HepG2 (cell line): ENCODE data around the gene DLL1. TPM values are rescaled to one million over a fixed set of nuclear protein-coding genes. Genes with fewer than 3 reads are reported as not detected.

Source experiments
- BCL6 ChIP-seq: IDR thresholded peaks from 2 replicates; pipeline ENCODE4 v1.6.1; 2016; ENCODE audit warnings: missing genetic modification reagents, missing compliant biosample characterization
- ERF ChIP-seq: IDR thresholded peaks from 2 replicates; pipeline ENCODE4 v1.6.1; 2018; ENCODE audit warnings: missing biosample characterization, missing genetic modification reagents
- FOXP4 ChIP-seq: sonication (generic); formaldehyde crosslinking; IDR thresholded peaks from 2 replicates; pipeline ENCODE4 v1.4.0; 2020; ENCODE audit warnings: missing genetic modification reagents
- KDM3A ChIP-seq: IDR thresholded peaks from 2 replicates; pipeline ENCODE4 v1.6.1; 2018; ENCODE audit warnings: low read depth, missing compliant biosample characterization
- MAZ ChIP-seq, 2 experiments: sonication (generic) in 1 of 2; formaldehyde crosslinking in 1 of 2; IDR thresholded peaks; 2 replicates each; pipeline versions ENCODE4 v1.5.0 to v1.6.1; 2012 to 2020; ENCODE audit warnings: low read depth in 2 of 2, mild to moderate bottlenecking in 2 of 2, borderline replicate concordance in 1 of 2, improper control_type of control experiment in 1 of 2, low read length in 1 of 2, missing genetic modification reagents in 1 of 2, moderate library complexity in 1 of 2
- MED8 ChIP-seq: sonication (generic); formaldehyde crosslinking; IDR thresholded peaks from 2 replicates; pipeline ENCODE4 v1.8.1; 2023; ENCODE audit warnings: mild to moderate bottlenecking, missing genetic modification reagents; ENCODE audit not compliant: insufficient replicate concordance
- PATZ1 ChIP-seq: sonication (generic); formaldehyde crosslinking; IDR thresholded peaks from 2 replicates; pipeline ENCODE4 v1.4.0; 2020; ENCODE audit warnings: missing genetic modification reagents
- ZBTB4 ChIP-seq: sonication (generic); formaldehyde crosslinking; IDR thresholded peaks from 2 replicates; pipeline ENCODE4 v1.4.0; 2020; ENCODE audit warnings: missing genetic modification reagents, mild to moderate bottlenecking, borderline replicate concordance
- ZBTB7B ChIP-seq: sonication (generic); formaldehyde crosslinking; IDR thresholded peaks from 2 replicates; pipeline ENCODE4 v1.4.0; 2020; ENCODE audit warnings: missing genetic modification reagents
- ZFX ChIP-seq: sonication (generic); formaldehyde crosslinking; IDR thresholded peaks from 2 replicates; pipeline ENCODE4 v1.4.0; 2020; ENCODE audit warnings: mild to moderate bottlenecking, low read depth, missing genetic modification reagents, moderate library complexity
- ZNF414 ChIP-seq: sonication (generic); formaldehyde crosslinking; IDR thresholded peaks from 2 replicates; pipeline ENCODE4 v1.5.0; 2020; ENCODE audit warnings: missing genetic modification reagents
- ZNF44 ChIP-seq: sonication (generic); formaldehyde crosslinking; IDR thresholded peaks from 2 replicates; pipeline ENCODE4 v1.5.1; 2020; ENCODE audit warnings: mild to moderate bottlenecking, missing genetic modification reagents
- ZNF512B ChIP-seq: sonication (generic); formaldehyde crosslinking; IDR thresholded peaks from 2 replicates; pipeline ENCODE4 v1.5.1; 2020; ENCODE audit warnings: missing genetic modification reagents, mild to moderate bottlenecking, borderline replicate concordance
- polyA plus RNA-seq, 8 experiments: library from polyadenylated mRNA; depleted of rRNA in 3 of 8; stranded (reverse) in 7 of 8; unstranded in 1 of 8; fragments of >200 nt; fragmentation: Illumina TruSeq in 4 of 8; extraction: Trizol in 4 of 8; gene quantifications; 2 replicates each; pipeline versions ENCODE4 v1.2.1 to v1.2.3, GENCODE V29; 2011 to 2016; ENCODE audit warnings: low read depth in 4 of 8, missing spikeins in 1 of 8, mixed read lengths in 1 of 8; ENCODE audit not compliant: insufficient read depth in 1 of 8
- total RNA-seq, 5 experiments: library from RNA; depleted of rRNA; stranded (reverse); fragments of >200 nt; fragmentation: Illumina TruSeq; extraction: Trizol; gene quantifications; 2 replicates each; pipeline ENCODE4 v1.2.3, GENCODE V29; 2016; ENCODE audit warnings: low read depth in 1 of 5

The DLL1 gene
- total and polyA plus RNA-seq, 2 of the 13 experiments (the other 11 are each of a cell fraction or from before 2014, with no cell fraction given) = not detected

GRCh38 chr6:170295510-170296422, 4.9 kb upstream of the DLL1 start (continued):
- TF ChIP-seq ZBTB7B (CRISPR knock-in tag) (0 out of 2 replicates have a peak, but pooled peaks have one; percentile 47), FOXP4 (peak; percentile 45; the same call in 1 of the 2 replicates), ZNF44 (CRISPR knock-in tag) (no peak), ZNF512B (peak; percentile 88; the same call in 1 of the 2 replicates), ZBTB4 (CRISPR knock-in tag) (0 out of 2 replicates have a peak, but pooled peaks have one; percentile 35), ERF (0 out of 2 replicates have a peak, but pooled peaks have one; percentile 12), ZNF414 (CRISPR knock-in tag) (peak; percentile 84; the same call in 1 of the 2 replicates), MAZ (IDR thresholded peaks at IDR 0.05; ENCODE audit: borderline replicate concordance, low read depth, low read length) (no peak), MAZ (CRISPR knock-in tag; IDR thresholded peaks at IDR 0.05; ENCODE audit: low read depth) (peak; percentile 17; the same call in 1 of the 2 replicates), MED8 (no peak), BCL6 (CRISPR knock-in tag) (peak; percentile 82), ZFX (peak; percentile 55), PATZ1 (CRISPR knock-in tag) (peak; percentile 87), KDM3A (CRISPR knock-in tag) (0 out of 2 replicates have a peak, but pooled peaks have one; percentile 36)
